ENCODE measurements around the gene KIRREL2.

DNA sequence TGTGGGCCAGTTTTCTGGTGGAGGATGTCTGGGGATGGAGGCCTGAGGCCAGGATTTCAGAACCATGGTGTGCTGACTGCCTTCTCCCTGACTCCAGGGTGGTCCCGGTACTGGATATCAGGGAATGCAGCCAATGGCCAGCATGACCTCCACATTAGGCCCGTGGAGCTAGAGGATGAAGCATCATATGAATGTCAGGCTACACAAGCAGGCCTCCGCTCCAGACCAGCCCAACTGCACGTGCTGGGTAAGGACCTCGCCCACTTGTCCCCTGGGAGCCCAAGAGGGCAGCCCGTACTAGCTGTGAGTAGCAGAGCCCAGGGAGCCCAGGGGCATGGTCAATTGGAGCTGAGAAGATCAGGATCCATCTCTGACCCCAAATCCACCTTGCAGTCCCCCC, 1.6 kb downstream of the KIRREL2 start:
- TF ChIP-seq ZNF623 (tag by site-specific recombination; IDR thresholded peaks at IDR 0.05) (no peak), OVOL3 (tag by site-specific recombination; IDR thresholded peaks at IDR 0.05) (no peak), KLF9 (tag by site-specific recombination; IDR thresholded peaks at IDR 0.05; ENCODE audit: low read depth) (0 out of 2 replicates have a peak, but pooled peaks have one; percentile 12)
- TF ChIP-seq, protein P1, sequence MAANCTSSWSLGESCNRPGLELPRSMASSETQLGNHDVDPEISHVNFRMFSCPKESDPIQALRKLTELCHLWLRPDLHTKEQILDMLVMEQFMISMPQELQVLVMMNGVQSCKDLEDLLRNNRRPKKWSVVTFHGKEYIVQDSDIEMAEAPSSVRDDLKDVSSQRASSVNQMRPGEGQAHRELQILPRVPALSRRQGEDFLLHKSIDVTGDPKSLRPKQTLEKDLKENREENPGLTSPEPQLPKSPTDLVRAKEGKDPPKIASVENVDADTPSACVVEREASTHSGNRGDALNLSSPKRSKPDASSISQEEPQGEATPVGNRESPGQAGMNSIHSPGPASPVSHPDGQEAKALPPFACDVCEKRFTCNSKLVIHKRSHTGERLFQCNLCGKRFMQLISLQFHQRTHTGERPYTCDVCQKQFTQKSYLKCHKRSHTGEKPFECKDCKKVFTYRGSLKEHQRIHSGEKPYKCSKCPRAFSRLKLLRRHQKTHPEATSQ (tag by site-specific recombination; IDR thresholded peaks at IDR 0.05): no peak
- TF ChIP-seq, protein P2, sequence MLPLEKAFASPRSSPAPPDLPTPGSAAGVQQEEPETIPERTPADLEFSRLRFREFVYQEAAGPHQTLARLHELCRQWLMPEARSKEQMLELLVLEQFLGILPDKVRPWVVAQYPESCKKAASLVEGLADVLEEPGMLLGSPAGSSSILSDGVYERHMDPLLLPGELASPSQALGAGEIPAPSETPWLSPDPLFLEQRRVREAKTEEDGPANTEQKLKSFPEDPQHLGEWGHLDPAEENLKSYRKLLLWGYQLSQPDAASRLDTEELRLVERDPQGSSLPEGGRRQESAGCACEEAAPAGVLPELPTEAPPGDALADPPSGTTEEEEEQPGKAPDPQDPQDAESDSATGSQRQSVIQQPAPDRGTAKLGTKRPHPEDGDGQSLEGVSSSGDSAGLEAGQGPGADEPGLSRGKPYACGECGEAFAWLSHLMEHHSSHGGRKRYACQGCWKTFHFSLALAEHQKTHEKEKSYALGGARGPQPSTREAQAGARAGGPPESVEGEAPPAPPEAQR (tag by site-specific recombination; IDR thresholded peaks at IDR 0.05): no peak

Measured in HEK293 (cell line).